SK-N-SH (cell line): Measurements from ENCODE around the gene HIPK2. TPM values are rescaled to one million over a fixed set of nuclear protein-coding genes. Genes with fewer than 3 reads are reported as not detected.

Experiments used
- CTCF ChIA-PET: fragments of 300-600, 350-600 bp; formaldehyde crosslinking; extraction: SDS; loops from one replicate; lab custom pipeline; 2021; lab: Yijun Ruan, JAX
- POLR2A ChIA-PET: fragments of 350-600 bp; sonication (Branson Sonifier 250); formaldehyde crosslinking; extraction: SDS; loops from one replicate; lab custom pipeline; 2020; ENCODE audit warnings: antibody characterized with exemption, inconsistent platforms; lab: Yijun Ruan, JAX
- DNase-seq: peaks from one replicate; pipeline ENCODE4 v3.0.0; 2012
- H2AFZ ChIP-seq: fragments of 200-600 bp; sonication (generic); 2 replicates; pipeline ENCODE4 v1.8.1; 2016; ENCODE audit warnings: antibody characterized with exemption, mild to moderate bottlenecking, low read depth
- H3F3A ChIP-seq: fragments of 200-600 bp; sonication (generic); replicated peaks from 2 replicates; pipeline ENCODE3; 2016; ENCODE audit warnings: antibody characterized with exemption, mild to moderate bottlenecking; ENCODE audit not compliant: insufficient read depth
- H3K27ac ChIP-seq, 2 experiments: fragments of 200-500 bp in 1 of 2; fragments of 200-600 bp in 1 of 2; sonication (Bioruptor generic) in 1 of 2; sonication (generic), shearing (Covaris generic) in 1 of 2; 2 replicates each; pipeline versions ENCODE4 v1.5.1 to v1.6.1; 2014 to 2016; ENCODE audit warnings: low read depth in 2 of 2, inconsistent platforms in 1 of 2, low read length in 1 of 2, mild to moderate bottlenecking in 1 of 2, mixed read lengths in 1 of 2
- H3K27me3 ChIP-seq: fragments of 200-600 bp; sonication (generic), shearing (Covaris generic); 2 replicates; pipeline ENCODE4 v1.6.1; 2016; ENCODE audit warnings: mixed run types; ENCODE audit not compliant: insufficient read depth
- H3K36me3 ChIP-seq, 2 experiments: fragments of 200-500 bp in 1 of 2; fragments of 200-600 bp in 1 of 2; sonication (Bioruptor generic) in 1 of 2; sonication (generic) in 1 of 2; replicated peaks in 1 of 2; 2 replicates each; pipeline versions ENCODE3 to v1.5.1; 2014 to 2016; ENCODE audit warnings: low read length in 1 of 2, mild to moderate bottlenecking in 1 of 2; ENCODE audit not compliant: insufficient read depth in 2 of 2, control insufficient read depth in 1 of 2
- H3K4me1 ChIP-seq, 2 experiments: fragments of 200-500 bp in 1 of 2; fragments of 200-600 bp in 1 of 2; sonication (Bioruptor generic) in 1 of 2; sonication (generic), shearing (Covaris generic) in 1 of 2; 2 replicates each; pipeline versions ENCODE4 v1.5.1 to v1.6.1; 2014 to 2016; ENCODE audit warnings: low read depth in 1 of 2, low read length in 1 of 2, mixed run types in 1 of 2; ENCODE audit not compliant: insufficient read depth in 2 of 2, control insufficient read depth in 1 of 2
- H3K4me2 ChIP-seq: fragments of 200-600 bp; sonication (generic), shearing (Covaris generic); 2 replicates; pipeline ENCODE4 v1.6.1; 2017; ENCODE audit warnings: mixed run types
- H3K4me3 ChIP-seq, 2 experiments: fragments of 200-500 bp in 1 of 2; fragments of 200-600 bp in 1 of 2; sonication (Bioruptor generic) in 1 of 2; sonication (generic), shearing (Covaris generic) in 1 of 2; 2 replicates each; pipeline versions ENCODE4 v1.5.1 to v1.8.1; 2014 to 2016; ENCODE audit warnings: low read depth in 2 of 2, inconsistent platforms in 1 of 2, low read length in 1 of 2, mild to moderate bottlenecking in 1 of 2, mixed read lengths in 1 of 2, moderate library complexity in 1 of 2
- H3K79me2 ChIP-seq: fragments of 200-600 bp; sonication (generic); 2 replicates; pipeline ENCODE4 v1.8.1; 2017; ENCODE audit warnings: mild to moderate bottlenecking; ENCODE audit not compliant: insufficient read depth
- H3K9ac ChIP-seq: fragments of 200-600 bp; sonication (generic); 2 replicates; pipeline ENCODE4 v1.6.1; 2017; ENCODE audit warnings: mixed run types
- H3K9me2 ChIP-seq: fragments of 200-600 bp; sonication (generic); 2 replicates; pipeline ENCODE4 v1.6.1; 2017; ENCODE audit warnings: mixed run types
- H3K9me3 ChIP-seq: fragments of 200-600 bp; sonication (generic); 2 replicates; pipeline ENCODE4 v1.6.1; 2017; ENCODE audit warnings: mixed run types, mild to moderate bottlenecking, moderate library complexity
- H4K20me1 ChIP-seq: fragments of 200-600 bp; sonication (generic); 2 replicates; pipeline ENCODE4 v1.6.1; 2017; ENCODE audit warnings: mild to moderate bottlenecking, mixed run types; ENCODE audit not compliant: insufficient read depth
- ELF1 ChIP-seq: IDR thresholded peaks from 2 replicates; pipeline ENCODE4 v1.4.0; 2012
- EP300 ChIP-seq, 2 experiments: IDR thresholded peaks; 2 replicates each; pipeline versions ENCODE4 v1.4.0 to v1.6.1; 2012; ENCODE audit warnings: borderline replicate concordance in 1 of 2, low read depth in 1 of 2, low read length in 1 of 2
- FOSL2 ChIP-seq: IDR thresholded peaks from 2 replicates; pipeline ENCODE4 v1.4.0; 2012; ENCODE audit warnings: low read depth, mild to moderate bottlenecking, moderate library complexity, borderline replicate concordance
- FOXM1 ChIP-seq: IDR thresholded peaks from 2 replicates; pipeline ENCODE4 v1.4.0; 2012; ENCODE audit warnings: low read depth, mild to moderate bottlenecking
- PBX3 ChIP-seq: IDR thresholded peaks from 2 replicates; pipeline ENCODE4; 2012
- RAD21 ChIP-seq: IDR thresholded peaks from 2 replicates; pipeline ENCODE4 v1.6.1; 2012; ENCODE audit warnings: mild to moderate bottlenecking, low read length
- REST ChIP-seq: IDR thresholded peaks from 2 replicates; pipeline ENCODE4 v1.6.1; 2012; ENCODE audit warnings: mild to moderate bottlenecking, low read depth, low read length, moderate library complexity
- RXRA ChIP-seq: IDR thresholded peaks from 2 replicates; pipeline ENCODE4 v1.4.0; 2012; ENCODE audit warnings: low read depth, mild to moderate bottlenecking, borderline replicate concordance
- SIN3A ChIP-seq: IDR thresholded peaks from 2 replicates; pipeline ENCODE4 v1.6.1; 2012; ENCODE audit warnings: low read depth, mild to moderate bottlenecking, low read length, moderate library complexity, borderline replicate concordance
- SMC3 ChIP-seq: IDR thresholded peaks from 2 replicates; pipeline ENCODE4 v1.6.1; 2012; ENCODE audit warnings: low read depth, low read length, improper control_type of control experiment
- TEAD4 ChIP-seq: IDR thresholded peaks from 2 replicates; pipeline ENCODE4 v1.4.0; 2012; ENCODE audit warnings: mild to moderate bottlenecking, borderline replicate concordance; ENCODE audit not compliant: insufficient read depth
- USF1 ChIP-seq: IDR thresholded peaks from 2 replicates; pipeline ENCODE4 v1.4.0; 2012; ENCODE audit warnings: low read depth, borderline replicate concordance
- USF2 ChIP-seq: fragments of 150-350 bp; IDR thresholded peaks from 2 replicates; pipeline ENCODE4 v1.6.1; 2017; ENCODE audit warnings: antibody characterized with exemption, low read length, low read depth, borderline replicate concordance
- YY1 ChIP-seq: IDR thresholded peaks from 2 replicates; pipeline ENCODE4 v1.4.0; 2012; ENCODE audit warnings: low read depth, mild to moderate bottlenecking
- ZBTB33 ChIP-seq: IDR thresholded peaks from 2 replicates; pipeline ENCODE4 v1.4.0; 2012; ENCODE audit warnings: low read depth, borderline replicate concordance
- WGBS: methylation state at CpG from one replicate; pipeline ENCODE4 v1.1.6; 2017; ENCODE audit warnings: low lambda C conversion rate; 5-methylcytosine and 5-hydroxymethylcytosine counted together
- polyA plus RNA-seq, 3 experiments: library from polyadenylated mRNA; depleted of rRNA; stranded (reverse); fragments of >200 nt; gene quantifications; 2 replicates each; pipeline ENCODE4 v1.2.3, GENCODE V29; 2012

The HIPK2 gene
- polyA plus RNA-seq, 1 of the 3 experiments (the other 2 are of a cell fraction) = 14.2 TPM

GRCh38 chr7:139568346-139568675, 209.5 kb downstream of the HIPK2 start:
- Histone ChIP-seq H4K20me1 (no peaks in the 10 kb centered on the region), H3K9me3 (no peaks in the 10 kb centered on the region), H3K27me3 (no peaks in the 10 kb centered on the region), H3F3A (peaks cover 5% of the 10 kb centered on the region), H3K79me2 (no peaks in the 10 kb centered on the region), H3K4me2 (no peak overlapping the region), H3K4me3 (no peak overlapping the region), H3K4me1 (no peaks in the 10 kb centered on the region), H3K27ac (no peak overlapping the region), H3K36me3 (peaks cover 22 to 67% of the 10 kb centered on the region in 2 experiments), H3K9ac (no peak overlapping the region), H3K9me2 (no peaks in the 10 kb centered on the region)
- WGBS = 81% methylated on average over 6 of the region's 6 CpGs
- CTCF ChIA-PET = interaction anchor here (0.8 to 3.6 kb wide), 3 partner anchors 16 to 70 kb away, joined by 3 to 14 read pairs (median 4); no protein-coding TSS in a partner anchor
- POLR2A ChIA-PET = no interaction called here
- no peak for TF ChIP-seq FOSL2
- no peak for TF ChIP-seq TEAD4
- TF ChIP-seq SIN3A = no peak
- TF ChIP-seq ELF1 = no peak
- no peak for TF ChIP-seq RAD21
- no peak for TF ChIP-seq REST
- no peak for TF ChIP-seq USF1
- no peak for TF ChIP-seq PBX3
- no peak for TF ChIP-seq EP300 (IDR thresholded peaks at IDR 0.05; ENCODE audit: borderline replicate concordance in 1 of 2, low read depth in 1 of 2, low read length in 1 of 2)
- no peak for TF ChIP-seq SMC3
- TF ChIP-seq, all 33 proteins: peak for 0
- no peak overlapping the region for H2AFZ ChIP-seq
- no peak for DNase-seq

GRCh38 chr7:139567647-139568345, 210.0 kb downstream of the HIPK2 start:
- Histone ChIP-seq H3K4me2 (no peak overlapping the region), H2AFZ (no peak overlapping the region), H3K9me3 (no peaks in the 10 kb centered on the region), H3K79me2 (no peaks in the 10 kb centered on the region), H4K20me1 (no peaks in the 10 kb centered on the region), H3F3A (peaks cover 5% of the 10 kb centered on the region), H3K9ac (no peak overlapping the region), H3K36me3 (peaks cover 17 to 64% of the 10 kb centered on the region in 2 experiments), H3K27me3 (no peaks in the 10 kb centered on the region), H3K4me1 (no peaks in the 10 kb centered on the region), H3K4me3 (no peak overlapping the region), H3K27ac (no peak overlapping the region), H3K9me2 (no peaks in the 10 kb centered on the region)
- WGBS = 95% methylated on average over 14 of the region's 14 CpGs
- POLR2A ChIA-PET = no interaction called here
- no peak for DNase-seq
- CTCF ChIA-PET = interaction anchor here (0.8 to 3.6 kb wide), 2 partner anchors 25 to 67 kb away, joined by 4 to 14 read pairs; no protein-coding TSS in a partner anchor
- TF ChIP-seq SIN3A = no peak
- no peak for TF ChIP-seq EP300 (IDR thresholded peaks at IDR 0.05; ENCODE audit: borderline replicate concordance in 1 of 2, low read depth in 1 of 2, low read length in 1 of 2)
- no peak for TF ChIP-seq PBX3
- no peak for TF ChIP-seq RXRA
- TF ChIP-seq ZBTB33 = no peak
- TF ChIP-seq FOXM1 = no peak
- TF ChIP-seq YY1 = no peak
- no peak for TF ChIP-seq USF2
- TF ChIP-seq USF1 = no peak
